KMS-11 (cell line): Measurements from ENCODE around the gene CNPY1.

ENCODE experiments used
- H2AFZ ChIP-seq: fragments of 200-600 bp; sonication (generic); 2 replicates; pipeline ENCODE4 v1.6.1; 2016; ENCODE audit warnings: antibody characterized with exemption, mixed run types, low read depth
- H3K27ac ChIP-seq: fragments of 200-600 bp; sonication (generic); 2 replicates; pipeline ENCODE4 v1.6.1; 2016; ENCODE audit warnings: mild to moderate bottlenecking, mixed run types
- H3K27me3 ChIP-seq: fragments of 200-600 bp; sonication (generic); 2 replicates; pipeline ENCODE4 v1.6.1; 2017; ENCODE audit warnings: mild to moderate bottlenecking, low read depth, mixed run types, moderate library complexity; ENCODE audit not compliant: insufficient read depth
- H3K36me3 ChIP-seq: fragments of 200-600 bp; sonication (generic); 2 replicates; pipeline ENCODE4 v1.6.1; 2017; ENCODE audit warnings: mild to moderate bottlenecking, mixed run types; ENCODE audit not compliant: insufficient read depth
- H3K4me1 ChIP-seq: fragments of 200-600 bp; sonication (generic); 2 replicates; pipeline ENCODE4 v1.6.1; 2016; ENCODE audit warnings: mild to moderate bottlenecking, low read depth, mixed run types; ENCODE audit not compliant: poor library complexity, severe bottlenecking
- H3K4me2 ChIP-seq: fragments of 200-600 bp; sonication (generic); 2 replicates; pipeline ENCODE4 v1.7.0; 2016; ENCODE audit warnings: mild to moderate bottlenecking, mixed run types
- H3K4me3 ChIP-seq: fragments of 200-600 bp; sonication (generic); IDR thresholded peaks from 2 replicates; pipeline ENCODE4 v1.6.1; 2017; ENCODE audit warnings: low read depth, low read length, mixed read lengths; ENCODE audit not compliant: insufficient read depth
- H3K79me2 ChIP-seq: fragments of 200-600 bp; sonication (generic); 2 replicates; pipeline ENCODE4 v1.6.1; 2016; ENCODE audit warnings: low read depth, mixed run types; ENCODE audit not compliant: insufficient read depth
- H3K9ac ChIP-seq: fragments of 200-600 bp; sonication (generic); 2 replicates; pipeline ENCODE4 v1.6.1; 2016; ENCODE audit warnings: mild to moderate bottlenecking, mixed run types
- H4K20me1 ChIP-seq: fragments of 200-600 bp; sonication (generic); 2 replicates; pipeline ENCODE4 v1.6.1; 2016; ENCODE audit warnings: mild to moderate bottlenecking, mixed run types; ENCODE audit not compliant: insufficient read depth
- CTCF ChIP-seq: fragments of 200-600 bp; sonication (generic); conservative IDR thresholded peaks from 2 replicates; pipeline ENCODE4 v1.6.1; 2017; ENCODE audit warnings: low read depth, mild to moderate bottlenecking, antibody characterized with exemption, low read length, moderate library complexity, mixed read lengths

Gene CNPY1

GRCh38 chr7:155506854-155507337 lies 39.5 kb downstream of the CNPY1 start:
- no peaks in the 10 kb centered on the region for H4K20me1 ChIP-seq
- no peak overlapping the region for H3K4me2 ChIP-seq
- no peak overlapping the region for H3K9ac ChIP-seq
- no peaks in the 10 kb centered on the region for H3K36me3 ChIP-seq
- no peak overlapping the region for H2AFZ ChIP-seq
- H3K4me3 ChIP-seq: no peak overlapping the region
- no peaks in the 10 kb centered on the region for H3K27me3 ChIP-seq
- H3K4me1 ChIP-seq: no peaks in the 10 kb centered on the region
- no peak for TF ChIP-seq CTCF
- no peak overlapping the region for H3K27ac ChIP-seq
- H3K79me2 ChIP-seq: no peaks in the 10 kb centered on the region

- H3K27ac ChIP-seq: no peak overlapping the region
- no peak overlapping the region for H3K4me2 ChIP-seq
- no peaks in the 10 kb centered on the region for H3K79me2 ChIP-seq
- no peak overlapping the region for H2AFZ ChIP-seq
- H3K9ac ChIP-seq: no peak overlapping the region
- no peaks in the 10 kb centered on the region for H4K20me1 ChIP-seq
- H3K4me3 ChIP-seq: no peak overlapping the region
- H3K27me3 ChIP-seq: no peaks in the 10 kb centered on the region
- no peak for TF ChIP-seq CTCF
- no peaks in the 10 kb centered on the region for H3K36me3 ChIP-seq
- no peaks in the 10 kb centered on the region for H3K4me1 ChIP-seq
Measured at GRCh38 chr7:155505422-155505793, 41.0 kb downstream of the CNPY1 start.

- Histone ChIP-seq H2AFZ (no peak overlapping the region), H4K20me1 (no peaks in the 10 kb centered on the region), H3K36me3 (no peaks in the 10 kb centered on the region), H3K4me1 (no peaks in the 10 kb centered on the region), H3K9ac (no peak overlapping the region), H3K4me3 (no peak overlapping the region), H3K4me2 (no peak overlapping the region), H3K27ac (no peak overlapping the region), H3K79me2 (no peaks in the 10 kb centered on the region), H3K27me3 (no peaks in the 10 kb centered on the region)
- TF ChIP-seq CTCF: no peak
Measured at GRCh38 chr7:155497149-155497901, 49.0 kb downstream of the CNPY1 start.

GRCh38 chr7:155496267-155497005 lies 49.9 kb downstream of the CNPY1 start:
- TF ChIP-seq CTCF: no peak
- no peaks in the 10 kb centered on the region for H3K36me3 ChIP-seq
- no peak overlapping the region for H2AFZ ChIP-seq
- no peak overlapping the region for H3K9ac ChIP-seq
- H3K4me2 ChIP-seq: no peak overlapping the region
- H3K79me2 ChIP-seq: no peaks in the 10 kb centered on the region
- H3K4me1 ChIP-seq: no peaks in the 10 kb centered on the region
- no peak overlapping the region for H3K27ac ChIP-seq
- no peak overlapping the region for H3K4me3 ChIP-seq
- H4K20me1 ChIP-seq: no peaks in the 10 kb centered on the region
- H3K27me3 ChIP-seq: no peaks in the 10 kb centered on the region; the same call in 1 of the 2 replicates
